Stimulated activated CD4-positive, alpha-beta T cell treated with anti-CD3 and anti-CD28 coated beads, TNF-alpha, amount 100 ng/mL, for 48 hours (primary cell): ENCODE results near the gene SPINK1.
"Not testable (repeated sequence)": the region's sequence is repeated elsewhere in the genome, so short reads cannot be mapped to it uniquely, and the experiment has no call there.

Experiments used
- DNase-seq, 3 donors: peaks; one replicate each; pipeline ENCODE4 v3.0.0-alpha.2; 2020; ENCODE audit warnings: low read depth in 3 of 3

The SPINK1 gene

GRCh38 chr5:147805030-147805454 is 26.4 kb downstream of the SPINK1 start:
- DNase-seq = peak in 1 of 3 donors; percentile 11

- no peak for DNase-seq
Measured at GRCh38 chr5:147804334-147804733, 27.1 kb downstream of the SPINK1 start.

DNA sequence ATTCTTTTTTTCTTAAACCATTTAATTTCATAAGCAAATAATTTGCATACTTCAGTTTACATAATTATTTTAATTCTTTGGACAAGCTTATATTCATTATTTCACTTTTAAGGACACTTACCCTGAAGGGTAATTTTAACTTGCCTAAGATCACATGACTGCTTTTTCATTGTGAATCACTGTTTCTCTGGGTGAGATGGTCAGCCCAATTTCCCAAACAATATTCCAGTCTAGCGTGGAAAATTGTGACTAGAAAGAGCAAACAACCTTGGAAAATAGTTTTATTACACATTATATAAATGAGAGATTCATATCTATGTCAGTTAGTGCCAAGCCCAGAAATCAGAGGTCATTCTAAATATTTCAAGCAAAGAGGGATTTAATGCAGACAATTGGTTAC is 27.5 kb downstream of the SPINK1 start:
- no peak for DNase-seq

- not testable (repeated sequence) for DNase-seq
Measured at GRCh38 chr5:147803161-147803560, 28.3 kb downstream of the SPINK1 start.

DNA sequence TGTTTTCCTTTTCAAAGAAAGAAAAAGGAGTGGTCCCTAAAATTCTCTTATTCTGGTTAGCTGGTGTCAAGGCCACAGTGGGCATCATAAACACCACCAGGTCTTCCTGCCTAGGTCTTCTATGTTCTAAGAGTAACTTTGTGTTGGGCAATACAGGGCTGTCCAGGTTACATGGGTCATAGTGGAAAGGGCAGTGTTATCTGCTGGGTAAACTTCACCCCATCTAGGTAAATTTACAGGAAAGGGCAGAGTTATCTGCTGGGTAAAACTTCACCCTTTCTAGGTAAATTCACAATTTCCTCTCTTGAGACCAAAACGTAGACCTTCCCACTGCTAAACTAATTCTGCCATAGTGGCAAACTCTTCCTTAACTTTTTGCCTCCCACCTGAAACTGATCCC is 30.0 kb downstream of the SPINK1 start:
- DNase-seq = no peak

- no peak for DNase-seq
Measured at GRCh38 chr5:147800491-147800890, 31.0 kb downstream of the SPINK1 start.

- DNase-seq = no peak
Measured at GRCh38 chr5:147796556-147797308, 34.7 kb downstream of the SPINK1 start.

DNA sequence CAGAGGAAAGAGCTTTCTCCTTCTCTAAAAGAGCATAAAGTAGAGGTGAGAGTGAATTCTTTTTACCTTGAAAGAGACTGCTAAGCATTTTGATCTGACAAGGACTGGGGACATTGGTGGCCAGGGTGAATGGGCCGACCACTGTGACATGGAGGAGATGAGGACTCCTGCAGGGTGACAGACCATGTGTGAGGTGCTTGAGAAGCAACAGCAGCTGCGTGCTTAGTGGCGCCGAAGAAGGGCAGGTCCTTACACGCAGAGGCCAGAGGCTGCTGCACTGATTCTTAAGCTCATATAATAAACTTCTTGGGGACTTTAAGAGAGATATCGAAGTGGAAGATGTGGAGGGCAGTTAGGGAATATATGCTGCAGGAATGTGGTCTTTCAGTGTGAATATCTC is 40.3 kb downstream of the SPINK1 start:
- DNase-seq = no peak

- no peak for DNase-seq
Measured at GRCh38 chr5:147789820-147790219, 41.7 kb downstream of the SPINK1 start.

GRCh38 chr5:147788023-147788422 is 43.4 kb downstream of the SPINK1 start:
- DNase-seq = no peak

DNA sequence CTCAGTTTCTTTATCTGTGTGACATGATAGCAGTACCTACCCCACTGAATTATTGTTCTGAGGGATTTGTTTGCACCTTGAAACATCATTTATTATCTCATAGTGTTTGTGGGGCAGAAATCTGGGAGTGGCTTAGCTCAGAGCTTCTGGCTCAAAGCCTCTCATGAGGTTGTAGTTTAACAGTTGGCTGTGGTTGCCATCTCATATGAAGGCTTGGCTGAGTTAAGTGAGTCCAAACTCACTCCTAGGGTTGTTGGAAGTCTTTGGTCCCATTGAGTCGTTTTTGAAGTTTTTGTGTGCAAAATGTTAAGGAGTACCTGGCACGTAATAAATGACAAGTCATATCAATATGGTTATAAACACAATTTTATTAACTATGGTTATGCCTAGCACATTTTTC is 45.3 kb downstream of the SPINK1 start:
- DNase-seq = no peak

DNA sequence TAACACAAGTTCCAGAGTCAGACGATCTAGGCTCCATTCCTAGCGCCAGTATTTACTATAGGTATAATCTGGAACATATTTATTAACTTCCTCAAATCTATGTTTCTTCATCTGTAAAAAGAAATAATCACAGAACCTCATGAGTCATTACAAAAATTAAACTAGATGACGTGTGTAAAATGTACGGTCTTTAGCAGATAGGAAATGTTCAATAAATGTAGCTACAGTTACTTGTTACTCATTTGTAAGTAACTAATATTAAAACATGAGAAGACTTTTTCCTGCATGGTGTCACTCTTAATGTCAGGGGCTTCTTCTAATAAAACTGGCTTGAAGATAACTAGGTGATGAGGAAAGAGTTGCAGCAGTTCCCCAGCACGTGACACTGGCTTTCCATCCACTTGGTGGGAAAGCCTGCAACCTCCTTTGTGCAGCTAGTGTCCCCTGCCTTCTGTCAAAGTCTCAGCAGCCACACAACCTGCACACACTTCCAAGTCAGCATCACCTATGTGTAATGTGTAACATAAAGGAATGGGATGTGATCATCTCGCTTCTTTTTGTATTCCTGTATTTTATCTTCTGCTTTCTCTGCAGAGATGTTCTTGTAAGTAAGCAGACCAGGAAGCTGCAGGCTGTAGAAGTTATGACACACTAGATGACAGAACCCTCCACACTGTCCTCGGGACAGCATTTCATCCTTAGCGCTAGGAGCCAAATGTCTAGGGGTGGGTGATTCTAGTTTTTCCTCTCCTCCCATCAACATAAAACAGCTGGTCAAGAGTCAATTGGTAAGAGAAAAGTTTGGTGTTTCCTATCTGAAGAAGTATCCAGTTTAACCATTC is 47.1 kb downstream of the SPINK1 start:
- DNase-seq = no peak

GRCh38 chr5:147782110-147783028 is 49.1 kb downstream of the SPINK1 start, which contains the start of gene JAKMIP2:
Gene JAKMIP2 (minus strand): TSS chr5:147782728. CDS start chr5:147671806, 110,922 bp downstream.
- DNase-seq = peak; percentile 64 to 76 (median 75)

GRCh38 chr5:147780924-147781573 is 50.4 kb downstream of the SPINK1 start:
- DNase-seq = no peak

DNA sequence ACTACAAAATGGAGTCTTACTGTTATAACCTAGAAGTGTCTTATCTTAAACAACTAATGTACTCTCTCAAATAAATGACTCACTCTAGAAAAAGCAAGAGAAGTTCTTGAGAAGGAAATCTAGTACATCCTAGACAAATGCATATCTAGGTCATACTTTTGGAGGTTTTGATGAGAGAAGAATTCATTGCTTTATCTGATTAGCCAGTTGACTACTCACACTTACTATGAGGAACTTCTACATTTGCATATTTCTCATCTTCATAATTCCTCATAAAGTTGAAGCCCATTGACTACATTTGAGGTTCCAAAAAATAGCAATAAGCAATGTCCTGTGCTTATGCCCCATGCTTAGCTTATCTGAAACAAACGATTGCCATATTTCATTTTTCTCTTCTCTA is 51.8 kb downstream of the SPINK1 start:
- no peak for DNase-seq

GRCh38 chr5:147776989-147777388 is 54.5 kb downstream of the SPINK1 start:
- no peak for DNase-seq
